Stomach (tissue), 9 donors: ENCODE results near the gene SEC24D. TPM values are rescaled to one million over a fixed set of nuclear protein-coding genes. Genes with fewer than 3 reads are reported as not detected.

ENCODE experiments used
- DNase-seq, 2 donors: peaks; one replicate each; pipeline versions ENCODE4 v3.0.0 to v3.0.0-alpha.2; 2013 to 2019
- H3K27ac ChIP-seq, 5 donors: fragments of 200-600 bp in 4 of 5; sonication (generic) in 4 of 5; one replicate each; pipeline ENCODE4 v1.5.1; 2013 to 2019; ENCODE audit warnings: mild to moderate bottlenecking in 1 of 5, moderate library complexity in 1 of 5
- H3K27me3 ChIP-seq, 3 donors: fragments of 200-600 bp; sonication (generic); one replicate each; pipeline ENCODE4 v1.5.1; 2017 to 2019; ENCODE audit warnings: mixed run types in 1 of 3
- H3K36me3 ChIP-seq, 4 donors: fragments of 200-600 bp; sonication (generic); 1 replicate in 3 of 4; 2 replicates in 1 of 4; pipeline ENCODE4 v1.5.1; 2016 to 2019
- H3K4me1 ChIP-seq, 4 donors: fragments of 200-600 bp; sonication (generic); one replicate each; pipeline ENCODE4 v1.5.1; 2016 to 2019
- H3K4me3 ChIP-seq, 4 donors: fragments of 200-600 bp; sonication (generic) in 3 of 4; one replicate each; pipeline ENCODE4 v1.5.1; 2016 to 2019; ENCODE audit warnings: mild to moderate bottlenecking in 1 of 4
- H3K9me3 ChIP-seq, 4 donors: fragments of 200-600 bp; sonication (generic); one replicate each; pipeline ENCODE4 v1.5.1; 2016 to 2019
- CTCF ChIP-seq, 7 experiments: fragments of 450-650 bp in 4 of 7; fragments of 200-600 bp in 3 of 7; sonication (generic) in 3 of 7; IDR thresholded peaks; one replicate each; pipeline ENCODE4 v1.5.1; 2016 to 2019; ENCODE audit warnings: antibody characterized with exemption in 7 of 7, control low read depth in 2 of 7, mild to moderate bottlenecking in 1 of 7
- EP300 ChIP-seq: sonication (generic); formaldehyde crosslinking; IDR thresholded peaks from one replicate; pipeline ENCODE4 v1.6.1; 2017; ENCODE audit warnings: antibody characterized with exemption
- POLR2A ChIP-seq, 4 donors: fragments of 450-650 bp; IDR thresholded peaks; one replicate each; pipeline ENCODE4 v1.6.1; 2016; ENCODE audit warnings: antibody characterized with exemption in 4 of 4, control low read depth in 2 of 4, mild to moderate bottlenecking in 1 of 4, moderate library complexity in 1 of 4
- POLR2AphosphoS5 ChIP-seq, 3 donors: sonication (generic); formaldehyde crosslinking; IDR thresholded peaks; one replicate each; pipeline ENCODE4 v1.6.1; 2016; ENCODE audit warnings: antibody characterized with exemption in 3 of 3
- WGBS, 5 donors: extraction: QIAGEN DNeasy Blood & Tissue Kit in 3 of 5; methylation state at CpG; one replicate each; pipeline versions ENCODE4 v1.1.5 to v1.1.7; 2013 to 2018; 5-methylcytosine and 5-hydroxymethylcytosine counted together
- intact Hi-C: fragments of 100-400 bp; cut with DNase I; formaldehyde crosslinking; loops from one replicate; pipeline ENCODE4 v1.15.1; 2023; ENCODE audit warnings: low total_unique reads
- polyA plus RNA-seq, 3 donors: library from polyadenylated mRNA; stranded (reverse); fragments of 200-250 nt; gene quantifications; one replicate each; pipeline ENCODE4 v1.2.3, GENCODE V29; 2013
- total RNA-seq, 5 donors: library from RNA; depleted of rRNA; stranded (reverse); fragments of >200 nt; gene quantifications; one replicate each; pipeline versions ENCODE4 v1.1.0 to v1.2.3, GENCODE V29; 2014 to 2016
- donor health status: healthy with polysubstance abuse.
- donor health status: Bipolar disorder and iron deficiency.
- donor health status: healthy.

SEC24D gene
- total and polyA plus RNA-seq, 8 donors: 6.7 to 132 (median 29.0) TPM

GRCh38 chr4:118743867-118744266 is 92.1 kb downstream of the SEC24D start:
- 76 to 91% (median 86%) methylated on average over 4 of the region's 4 CpGs for WGBS, 5 donors
- no peak for DNase-seq
- no peak overlapping the region for H3K4me3 ChIP-seq
- H3K9me3 ChIP-seq: no peaks in the 10 kb centered on the region
- intact Hi-C loops: loop anchor here (10.0 kb wide), 1 partner anchor 231 kb away; no protein-coding TSS in a partner anchor
- peak overlapping the region in 2 of 5 donors; percentile 14 to 64 for H3K27ac ChIP-seq
- H3K4me1 ChIP-seq: peaks cover 0 to 44% (median 21%) of the 10 kb centered on the region in 4 donors
- H3K36me3 ChIP-seq: peaks cover 25 to 81% (median 53%) of the 10 kb centered on the region in 4 donors
- TF ChIP-seq CTCF (IDR thresholded peaks at IDR 0.05) (no peak), POLR2AphosphoS5 (IDR thresholded peaks at IDR 0.05) (no peak), POLR2A (IDR thresholded peaks at IDR 0.05) (no peak), EP300 (no peak)
- no peaks in the 10 kb centered on the region for H3K27me3 ChIP-seq

GRCh38 chr4:118742050-118742449 is 93.9 kb downstream of the SEC24D start:
- intact Hi-C loops: loop anchor here (10.0 kb wide), 1 partner anchor 233 kb away; no protein-coding TSS in a partner anchor
- Histone ChIP-seq H3K4me3 (no peak overlapping the region), H3K4me1 (peaks cover 0 to 43% (median 22%) of the 10 kb centered on the region in 4 donors), H3K36me3 (peaks cover 25 to 87% (median 67%) of the 10 kb centered on the region in 4 donors), H3K27ac (peak overlapping the region in 4 of 5 donors; percentile 4 to 64 (median 36)), H3K9me3 (no peaks in the 10 kb centered on the region), H3K27me3 (no peaks in the 10 kb centered on the region)
- TF ChIP-seq POLR2A (IDR thresholded peaks at IDR 0.05) (no peak), EP300 (no peak), POLR2AphosphoS5 (IDR thresholded peaks at IDR 0.05) (no peak), CTCF (IDR thresholded peaks at IDR 0.05) (no peak)
- no peak for DNase-seq

- H3K36me3 ChIP-seq: peaks cover 25 to 87% (median 70%) of the 10 kb centered on the region in 4 donors
Measured at GRCh38 chr4:118741301-118741855, 94.5 kb downstream of the SEC24D start.

GRCh38 chr4:118740869-118741268 is 95.1 kb downstream of the SEC24D start:
- intact Hi-C loops: loop anchor here (10.0 kb wide), 1 partner anchor 234 kb away; no protein-coding TSS in a partner anchor
- H3K27ac ChIP-seq: peak overlapping the region in 3 of 5 donors; percentile 24 to 64 (median 48)

More at GRCh38 chr4:118741301-118741855, 94.5 kb downstream of the SEC24D start:
- H3K4me1 ChIP-seq: peaks cover 0 to 38% (median 19%) of the 10 kb centered on the region in 4 donors
- no peaks in the 10 kb centered on the region for H3K9me3 ChIP-seq
- intact Hi-C loops: loop anchor here (10.0 kb wide), 1 partner anchor 233 kb away; no protein-coding TSS in a partner anchor
- DNase-seq: peak in 1 of 2 donors; percentile 34
- H3K4me3 ChIP-seq: peak overlapping the region in 1 of 4 donors; percentile 4
- TF ChIP-seq EP300 (no peak), CTCF (IDR thresholded peaks at IDR 0.05) (no peak), POLR2AphosphoS5 (IDR thresholded peaks at IDR 0.05) (no peak), POLR2A (IDR thresholded peaks at IDR 0.05) (no peak)
- no peaks in the 10 kb centered on the region for H3K27me3 ChIP-seq
- H3K27ac ChIP-seq: peak overlapping the region in 4 of 5 donors; percentile 4 to 64 (median 36)
- WGBS, 5 donors: 51 to 64% (median 60%) methylated on average over 6 of the region's 6 CpGs

More at GRCh38 chr4:118740869-118741268, 95.1 kb downstream of the SEC24D start:
- Histone ChIP-seq H3K4me3 (peak overlapping the region in 1 of 4 donors; percentile 4), H3K36me3 (peaks cover 25 to 87% (median 73%) of the 10 kb centered on the region in 4 donors), H3K27me3 (no peaks in the 10 kb centered on the region), H3K9me3 (no peaks in the 10 kb centered on the region), H3K4me1 (peaks cover 0 to 33% (median 16%) of the 10 kb centered on the region in 4 donors)
- TF ChIP-seq POLR2AphosphoS5 (IDR thresholded peaks at IDR 0.05) (no peak), POLR2A (IDR thresholded peaks at IDR 0.05) (no peak), EP300 (no peak), CTCF (IDR thresholded peaks at IDR 0.05) (peak in 3 of 7 experiments; percentile 35 to 46 (median 46))
- DNase-seq: peak in 1 of 2 donors; percentile 30
- WGBS, 5 donors: 30 to 44% (median 41%) methylated on average over 5 of the region's 5 CpGs
